Skeletal muscle satellite cell (primary cell): Measurements from ENCODE around the gene MRNIP.
"Not testable (repeated sequence)": the region's sequence is repeated elsewhere in the genome, so short reads cannot be mapped to it uniquely, and the experiment has no call there.

Experiments
- H3K27me3 ChIP-seq: 2 replicates; pipeline ENCODE4 v1.7.0; 2013; ENCODE audit warnings: low read length; ENCODE audit not compliant: control insufficient read depth, insufficient read depth
- H3K36me3 ChIP-seq: 2 replicates; pipeline ENCODE4 v1.7.0; 2013; ENCODE audit warnings: mild to moderate bottlenecking, control low read depth, low read length; ENCODE audit not compliant: insufficient read depth
- H3K4me1 ChIP-seq: 2 replicates; pipeline ENCODE4 v1.7.0; 2013; ENCODE audit warnings: low read length; ENCODE audit not compliant: control insufficient read depth, insufficient read depth
- H3K4me2 ChIP-seq: 2 replicates; pipeline ENCODE4 v1.7.0; 2013; ENCODE audit warnings: mild to moderate bottlenecking, low read length
- H3K4me3 ChIP-seq: 2 replicates; pipeline ENCODE4 v1.7.0; 2013; ENCODE audit warnings: low read length
- H3K9ac ChIP-seq: 2 replicates; pipeline ENCODE4 v1.7.0; 2013; ENCODE audit warnings: mild to moderate bottlenecking, low read depth, low read length, moderate library complexity
- H3K9me3 ChIP-seq: replicated peaks from 2 replicates; pipeline ENCODE4 v1.7.0; 2013; ENCODE audit warnings: mild to moderate bottlenecking, control low read depth, low read length

Gene MRNIP

DNA sequence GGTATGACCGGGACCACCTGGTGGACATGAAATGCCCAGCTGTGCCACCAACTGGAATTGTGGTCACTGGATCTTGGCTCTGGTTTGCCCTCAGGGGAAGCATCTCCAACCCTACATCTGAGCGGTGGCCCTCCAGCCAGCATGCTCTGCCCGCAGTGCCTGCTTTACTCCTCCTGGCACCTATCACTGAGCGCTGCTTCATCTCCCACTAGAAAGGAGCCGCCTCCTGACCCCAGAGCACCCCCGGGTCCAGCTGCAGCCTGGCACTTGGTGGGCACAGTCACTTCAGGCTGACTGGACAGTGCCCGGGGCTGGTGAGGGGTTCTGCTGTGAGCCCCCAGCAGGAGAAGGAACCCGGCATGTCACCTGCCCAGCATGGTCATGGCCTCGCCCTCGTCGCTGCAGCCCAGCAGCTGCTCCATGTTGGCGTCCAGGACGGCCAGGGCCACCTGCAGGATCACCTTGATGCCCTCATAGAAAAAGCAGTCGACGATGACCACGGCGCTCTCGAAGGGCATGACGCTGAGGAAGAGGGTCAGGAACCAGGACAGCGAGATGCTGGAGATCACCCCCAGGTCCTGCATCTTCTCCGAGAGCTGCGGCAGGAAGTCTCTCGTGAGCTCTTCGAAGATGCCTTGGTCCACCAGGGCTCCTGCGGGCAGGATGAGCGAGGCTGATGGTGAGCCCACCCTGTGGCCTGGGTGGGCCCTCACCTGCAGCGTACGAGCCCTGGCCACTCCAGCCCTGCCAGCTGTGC is 16.1 kb upstream of the MRNIP start:
- H3K4me2 ChIP-seq: no peak overlapping the region
- H3K4me3 ChIP-seq: no peak overlapping the region
- peaks cover 72% of the 10 kb centered on the region for H3K36me3 ChIP-seq
- H3K4me1 ChIP-seq: peaks cover 13% of the 10 kb centered on the region
- no peaks in the 10 kb centered on the region for H3K27me3 ChIP-seq
- H3K9me3 ChIP-seq: no peaks in the 10 kb centered on the region
- H3K9ac ChIP-seq: no peak overlapping the region

DNA sequence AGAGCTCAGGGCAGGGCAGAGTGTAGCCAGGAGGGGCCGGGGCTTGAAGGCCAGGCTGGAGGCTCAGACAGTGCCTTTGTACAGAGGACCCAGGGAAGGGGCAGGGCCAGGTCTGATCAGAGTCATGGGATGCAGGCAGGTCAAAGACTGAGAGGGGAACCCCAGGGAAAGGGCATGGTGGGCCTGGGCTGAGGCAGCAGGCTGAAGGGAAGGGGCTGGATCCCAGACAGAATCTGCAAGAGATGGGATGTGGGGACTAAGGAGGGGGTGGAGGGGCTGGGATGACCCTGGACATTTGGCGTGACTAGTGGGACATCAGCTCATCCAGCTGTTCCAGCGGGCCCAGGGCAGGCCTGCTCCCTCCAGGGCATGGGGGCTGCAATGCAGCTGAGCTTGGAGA is 15.5 kb upstream of the MRNIP start:
- no peaks in the 10 kb centered on the region for H3K27me3 ChIP-seq
- no peak overlapping the region for H3K4me3 ChIP-seq
- no peaks in the 10 kb centered on the region for H3K9me3 ChIP-seq
- no peak overlapping the region for H3K4me2 ChIP-seq
- peaks cover 74% of the 10 kb centered on the region for H3K36me3 ChIP-seq
- H3K9ac ChIP-seq: no peak overlapping the region
- H3K4me1 ChIP-seq: peaks cover 12% of the 10 kb centered on the region

DNA sequence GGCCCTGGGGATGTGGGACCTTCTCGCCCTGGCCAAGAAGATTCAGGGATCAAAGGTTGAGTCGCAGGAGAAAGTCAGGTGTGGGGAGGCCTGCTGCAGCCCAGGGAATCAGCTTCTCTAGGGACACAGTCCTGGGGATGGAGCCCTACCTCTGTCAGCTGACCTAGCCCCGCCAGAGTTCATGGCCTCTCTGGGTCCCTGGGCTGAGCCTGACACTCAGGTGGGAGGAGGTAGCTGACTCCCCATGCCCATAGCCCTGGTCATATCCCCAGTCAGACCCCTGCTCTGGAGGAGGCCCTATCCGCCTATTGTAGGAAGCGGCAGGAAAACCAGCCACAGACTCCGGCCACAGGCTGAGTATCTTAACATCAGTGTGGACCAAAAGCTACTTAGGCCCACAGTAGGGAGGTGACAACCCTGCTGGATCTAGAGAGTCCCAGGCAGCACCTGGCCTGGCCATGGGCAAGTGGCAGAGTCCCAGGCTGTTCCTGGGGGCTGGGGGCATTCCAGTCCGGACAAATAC is 15.0 kb upstream of the MRNIP start:
- peaks cover 74% of the 10 kb centered on the region for H3K36me3 ChIP-seq
- no peaks in the 10 kb centered on the region for H3K27me3 ChIP-seq
- no peaks in the 10 kb centered on the region for H3K9me3 ChIP-seq
- no peak overlapping the region for H3K9ac ChIP-seq
- no peak overlapping the region for H3K4me3 ChIP-seq
- H3K4me2 ChIP-seq: no peak overlapping the region
- peaks cover 8% of the 10 kb centered on the region for H3K4me1 ChIP-seq

DNA sequence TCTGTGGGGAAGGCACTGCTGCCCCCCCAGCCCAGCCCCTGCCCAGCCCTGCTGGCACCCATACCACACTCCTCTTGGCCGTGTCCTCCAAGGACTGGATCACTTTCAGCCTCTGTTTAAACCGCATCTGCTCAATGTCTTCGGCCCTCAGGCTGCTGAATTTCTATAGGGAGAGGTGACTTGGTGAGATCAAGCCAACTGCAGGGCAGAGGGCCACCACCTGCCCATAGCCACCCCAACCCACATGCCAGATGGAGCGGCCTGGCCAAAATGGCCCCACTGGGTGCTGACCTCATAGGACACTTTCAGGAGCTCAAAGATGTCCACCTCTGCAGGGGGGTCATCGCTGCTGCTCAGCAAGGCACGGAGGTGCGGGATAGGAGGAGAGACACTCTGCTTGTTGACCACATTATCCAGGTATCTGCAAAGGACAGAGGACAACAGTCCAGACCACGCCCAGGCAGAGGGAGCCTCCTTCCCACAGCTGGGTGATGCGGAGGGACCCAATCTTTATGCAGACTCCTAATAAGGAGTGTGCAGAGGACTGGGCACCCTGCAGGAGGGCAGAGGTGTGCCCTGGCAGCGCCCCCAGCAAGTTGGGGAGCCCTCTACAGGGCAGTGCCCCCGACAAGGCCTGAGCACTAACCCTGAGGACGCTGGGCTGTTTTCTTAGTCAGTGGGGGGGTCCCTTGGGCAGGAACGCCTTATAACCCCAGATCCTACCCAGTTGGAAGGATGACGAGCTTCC is 14.4 kb upstream of the MRNIP start:
- Histone ChIP-seq H3K4me1 (peaks cover 1% of the 10 kb centered on the region), H3K4me2 (no peak overlapping the region), H3K9ac (no peak overlapping the region), H3K27me3 (no peaks in the 10 kb centered on the region), H3K36me3 (peaks cover 74% of the 10 kb centered on the region), H3K9me3 (no peaks in the 10 kb centered on the region), H3K4me3 (no peak overlapping the region)

DNA sequence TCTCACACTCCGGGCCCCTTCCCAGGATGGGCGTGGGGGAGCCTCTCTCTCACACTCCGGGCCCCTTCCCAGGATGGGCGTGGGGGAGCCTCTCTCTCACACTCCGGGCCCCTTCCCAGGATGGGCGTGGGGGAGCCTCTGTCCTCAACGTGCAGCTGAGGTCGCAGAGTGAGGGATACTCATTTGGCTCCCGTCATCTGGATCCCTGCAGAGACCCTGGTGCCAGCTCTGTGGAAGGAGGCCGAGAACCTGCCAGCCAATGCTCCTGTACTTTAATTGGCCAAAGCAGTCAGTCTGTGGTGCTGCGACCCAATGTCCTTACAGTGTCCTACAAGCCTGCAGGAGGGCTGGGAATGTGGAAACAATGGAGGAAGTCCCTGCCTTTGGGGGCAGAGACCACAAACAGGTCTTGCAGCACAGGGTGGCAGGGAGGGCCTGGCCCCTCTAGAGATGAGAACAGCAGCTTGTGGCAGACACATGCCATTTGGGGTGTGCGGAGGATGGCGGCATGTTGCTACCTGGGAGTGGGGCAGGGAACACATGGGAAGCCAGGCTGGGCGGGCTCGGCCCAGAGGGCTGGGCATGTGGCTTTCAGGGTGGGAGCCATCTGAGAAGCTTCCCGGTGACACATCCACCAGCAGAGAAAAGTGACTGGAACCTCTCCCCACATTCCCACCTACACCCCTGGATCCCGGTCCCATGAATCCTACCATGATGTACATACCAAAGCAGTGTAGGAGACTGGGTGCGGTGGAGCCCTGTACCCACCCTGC is 13.6 kb upstream of the MRNIP start:
- peaks cover 71% of the 10 kb centered on the region for H3K36me3 ChIP-seq
- no peaks in the 10 kb centered on the region for H3K9me3 ChIP-seq
- H3K9ac ChIP-seq: no peak overlapping the region
- no peaks in the 10 kb centered on the region for H3K27me3 ChIP-seq
- no peak overlapping the region for H3K4me2 ChIP-seq
- H3K4me1 ChIP-seq: no peaks in the 10 kb centered on the region
- H3K4me3 ChIP-seq: no peak overlapping the region

DNA sequence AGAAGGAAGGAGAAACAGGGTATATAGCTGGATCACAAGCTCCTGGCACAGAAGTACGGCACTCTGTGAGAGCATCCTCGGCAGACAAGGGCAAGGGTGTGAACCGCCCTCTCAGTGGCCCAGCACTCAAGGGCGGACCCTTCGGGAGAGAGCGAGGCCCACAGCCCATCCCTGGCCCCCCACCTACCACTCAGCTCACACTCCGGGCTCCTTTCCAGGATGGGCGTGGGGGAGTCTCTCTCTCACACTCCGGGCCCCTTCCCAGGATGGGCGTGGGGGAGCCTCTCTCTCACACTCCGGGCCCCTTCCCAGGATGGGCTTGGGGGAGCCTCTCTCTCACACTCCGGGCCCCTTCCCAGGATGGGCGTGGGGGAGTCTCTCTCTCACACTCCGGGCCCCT is 12.9 kb upstream of the MRNIP start:
- not testable (repeated sequence) for H3K9me3 ChIP-seq, H3K4me3 ChIP-seq, H3K9ac ChIP-seq, H3K27me3 ChIP-seq, H3K4me2 ChIP-seq, H3K4me1 ChIP-seq
- H3K36me3 ChIP-seq: peaks cover 76% of the 10 kb centered on the region

DNA sequence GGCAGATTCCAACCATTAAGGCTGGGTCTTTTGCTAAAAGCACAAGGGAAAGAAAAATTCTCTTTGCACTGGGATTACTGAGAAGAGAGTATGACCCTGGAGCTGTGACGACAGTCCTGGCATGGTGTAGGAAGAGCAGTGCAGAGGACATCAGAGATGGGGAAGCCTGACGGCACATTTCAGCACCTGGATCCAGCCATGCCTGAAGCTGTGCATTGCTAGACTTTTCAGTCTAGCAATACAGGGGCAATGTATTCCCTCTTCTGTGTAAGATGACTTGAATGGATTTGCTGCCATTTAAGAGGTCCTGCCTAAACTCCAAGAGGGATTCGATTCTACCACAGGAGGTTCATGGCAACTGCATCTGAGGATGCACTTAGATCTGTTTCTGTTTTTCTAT is 12.3 kb upstream of the MRNIP start:
- H3K9me3 ChIP-seq: no peaks in the 10 kb centered on the region
- no peak overlapping the region for H3K9ac ChIP-seq
- H3K4me3 ChIP-seq: no peak overlapping the region
- H3K27me3 ChIP-seq: no peaks in the 10 kb centered on the region
- no peak overlapping the region for H3K4me2 ChIP-seq
- H3K4me1 ChIP-seq: no peaks in the 10 kb centered on the region
- H3K36me3 ChIP-seq: peaks cover 76% of the 10 kb centered on the region

DNA sequence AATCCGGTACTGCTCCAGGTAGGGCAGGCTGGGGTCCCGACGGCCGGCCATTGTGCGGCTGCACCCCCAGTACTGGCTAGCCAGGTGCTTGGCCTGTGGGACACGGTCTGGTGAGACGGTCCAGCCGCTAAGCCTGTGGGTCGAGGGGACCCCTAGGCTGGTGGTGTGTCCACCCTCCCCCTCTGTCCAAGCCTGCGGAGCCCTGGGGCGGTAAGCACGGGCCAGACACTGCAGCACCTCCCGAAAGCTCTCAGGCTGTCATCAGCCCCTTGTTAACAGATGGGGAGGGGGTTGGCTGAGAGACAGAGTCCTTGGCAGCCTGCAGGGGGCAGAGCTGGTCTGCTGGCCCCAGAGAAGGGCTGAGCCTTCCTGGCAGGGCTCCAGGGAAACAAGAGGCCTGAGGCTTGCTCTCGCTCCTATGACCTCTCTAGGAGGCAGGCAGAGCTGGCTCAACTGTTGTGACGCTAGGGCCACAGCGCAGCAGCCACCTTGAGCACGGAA is 11.8 kb upstream of the MRNIP start:
- Histone ChIP-seq H3K4me2 (no peak overlapping the region), H3K36me3 (peaks cover 80% of the 10 kb centered on the region), H3K9me3 (no peaks in the 10 kb centered on the region), H3K27me3 (no peaks in the 10 kb centered on the region), H3K4me3 (no peak overlapping the region), H3K9ac (no peak overlapping the region), H3K4me1 (no peaks in the 10 kb centered on the region)

DNA sequence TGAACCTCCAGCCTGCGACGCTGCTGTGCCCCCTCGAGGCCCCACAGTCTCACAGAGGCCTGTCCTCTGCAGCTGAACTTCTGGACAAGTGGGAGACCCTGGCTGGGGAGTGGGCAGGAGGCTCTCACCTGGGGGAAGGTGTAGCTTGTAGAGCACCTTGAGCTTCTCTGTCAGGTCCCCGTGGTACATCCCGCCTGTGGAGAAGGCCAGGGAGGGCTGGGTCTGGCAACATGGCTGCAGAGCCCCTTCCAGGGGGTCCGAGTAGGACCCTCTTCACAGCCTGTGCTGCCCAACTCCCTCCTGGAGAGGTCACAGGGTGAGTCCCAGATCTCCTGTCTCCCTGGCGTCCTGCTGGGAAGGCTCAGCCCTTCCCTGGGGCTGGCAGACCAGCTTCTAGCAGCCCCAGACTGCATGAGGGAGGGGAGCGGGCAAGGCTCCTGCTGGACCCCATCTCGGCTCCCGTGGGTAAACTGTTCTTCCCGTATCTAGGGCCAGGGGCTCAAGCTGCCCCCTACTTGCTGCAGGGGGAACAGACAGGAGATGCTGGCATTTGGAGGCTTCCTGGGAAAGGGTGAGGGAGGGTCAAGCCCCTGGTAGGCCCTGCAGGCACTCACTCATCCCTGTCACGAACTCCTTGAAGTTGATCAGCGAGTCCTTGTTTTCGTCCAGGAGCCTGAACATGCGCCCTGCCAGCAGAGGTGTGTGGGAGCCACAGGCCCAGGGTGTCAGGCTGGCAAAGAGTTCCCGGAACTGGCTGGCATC is 11.2 kb upstream of the MRNIP start:
- no peaks in the 10 kb centered on the region for H3K9me3 ChIP-seq
- H3K27me3 ChIP-seq: no peaks in the 10 kb centered on the region
- H3K36me3 ChIP-seq: peaks cover 80% of the 10 kb centered on the region
- no peak overlapping the region for H3K4me2 ChIP-seq
- no peaks in the 10 kb centered on the region for H3K4me1 ChIP-seq
- H3K4me3 ChIP-seq: no peak overlapping the region
- no peak overlapping the region for H3K9ac ChIP-seq

DNA sequence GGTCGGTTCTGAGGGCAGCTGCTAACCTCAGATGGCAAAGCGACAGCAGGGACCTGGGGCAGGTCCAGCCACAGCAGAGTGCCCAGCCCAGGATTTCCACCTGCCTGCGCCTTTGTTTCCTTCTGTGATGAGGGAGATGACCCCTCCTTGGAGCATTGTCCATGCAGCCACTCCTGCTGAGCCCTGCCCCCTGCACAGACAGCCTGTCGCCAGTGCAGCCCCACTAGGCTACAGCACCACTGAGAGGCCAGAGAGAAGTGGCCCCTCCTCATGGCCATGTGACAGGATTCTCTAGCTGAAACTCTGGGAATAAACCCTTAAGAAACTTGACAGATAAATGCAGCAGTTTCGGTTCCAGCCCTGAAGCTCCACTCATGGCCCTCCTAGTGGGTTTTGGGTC is 10.5 kb upstream of the MRNIP start:
- Histone ChIP-seq H3K4me3 (no peak overlapping the region), H3K9ac (no peak overlapping the region), H3K9me3 (no peaks in the 10 kb centered on the region), H3K4me2 (no peak overlapping the region), H3K36me3 (peaks cover 77% of the 10 kb centered on the region), H3K4me1 (no peaks in the 10 kb centered on the region), H3K27me3 (no peaks in the 10 kb centered on the region)

DNA sequence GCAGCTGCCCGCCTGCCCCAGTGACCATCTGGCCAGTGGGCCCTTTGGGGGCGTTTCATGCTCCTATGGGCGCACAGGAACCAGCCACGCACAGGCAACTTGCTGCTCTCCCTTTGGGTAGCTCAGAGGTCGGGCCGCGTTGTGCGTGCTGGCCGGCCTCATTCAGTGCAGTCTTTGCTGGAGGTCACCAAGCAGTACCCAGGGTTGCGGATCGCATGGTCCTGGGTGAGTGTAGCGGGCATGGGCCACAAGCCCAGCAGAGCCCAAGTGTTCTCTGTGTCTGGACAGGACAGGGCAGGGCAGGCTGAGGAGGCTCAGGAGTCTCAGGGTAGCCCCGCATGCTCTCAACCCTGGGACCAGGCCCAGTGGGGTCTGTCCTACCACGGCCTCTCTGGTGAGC is 9.9 kb upstream of the MRNIP start:
- no peaks in the 10 kb centered on the region for H3K4me1 ChIP-seq
- no peak overlapping the region for H3K4me3 ChIP-seq
- H3K27me3 ChIP-seq: no peaks in the 10 kb centered on the region
- peaks cover 76% of the 10 kb centered on the region for H3K36me3 ChIP-seq
- H3K4me2 ChIP-seq: no peak overlapping the region
- H3K9ac ChIP-seq: no peak overlapping the region
- H3K9me3 ChIP-seq: no peaks in the 10 kb centered on the region
